Limb (tissue), 2 donors: Measurements from ENCODE around the gene GMPPA.

Experiments
- DNase-seq, 2 donors: peaks; one replicate each; pipeline ENCODE4 v3.0.0-alpha.2; 2016; ENCODE audit errors: extremely low spot score in 2 of 2

Gene GMPPA

GRCh38 chr2:219519526-219519916, 20.8 kb downstream of the GMPPA start:
- no peak for DNase-seq

GRCh38 chr2:219520079-219520478, 21.4 kb downstream of the GMPPA start:
- no peak for DNase-seq

GRCh38 chr2:219521066-219521880, 22.6 kb downstream of the GMPPA start:
- no peak for DNase-seq

- peak in 1 of 2 donors; percentile 74 for DNase-seq
Measured at GRCh38 chr2:219522111-219523030, 23.7 kb downstream of the GMPPA start.

GRCh38 chr2:219523031-219523671, 24.5 kb downstream of the GMPPA start:
- DNase-seq: no peak

- DNase-seq: no peak
Measured at GRCh38 chr2:219524817-219525216, 26.1 kb downstream of the GMPPA start.

GRCh38 chr2:219525533-219526232, 27.0 kb downstream of the GMPPA start:
- no peak for DNase-seq

- no peak for DNase-seq
Measured at GRCh38 chr2:219526320-219527075, 27.8 kb downstream of the GMPPA start.

- DNase-seq: no peak
Measured at GRCh38 chr2:219527076-219527394, 28.3 kb downstream of the GMPPA start.

- DNase-seq: no peak
Measured at GRCh38 chr2:219527472-219527871, 28.8 kb downstream of the GMPPA start.

- DNase-seq: peak; percentile 86 to 94
Measured at GRCh38 chr2:219530048-219530963, 31.6 kb downstream of the GMPPA start.

- no peak for DNase-seq
Measured at GRCh38 chr2:219531639-219532377, 33.1 kb downstream of the GMPPA start.

- no peak for DNase-seq
Measured at GRCh38 chr2:219532378-219532649, 33.6 kb downstream of the GMPPA start.

- DNase-seq: no peak
Measured at GRCh38 chr2:219533930-219534661, 35.4 kb downstream of the GMPPA start.

GRCh38 chr2:219536425-219536824, 37.7 kb downstream of the GMPPA start:
- DNase-seq: no peak

GRCh38 chr2:219536967-219537366, 38.3 kb downstream of the GMPPA start:
- no peak for DNase-seq

- DNase-seq: no peak
Measured at GRCh38 chr2:219537657-219538488, 39.2 kb downstream of the GMPPA start.
